ENCODE results near the gene VSIG4.

The VSIG4 gene

DNA sequence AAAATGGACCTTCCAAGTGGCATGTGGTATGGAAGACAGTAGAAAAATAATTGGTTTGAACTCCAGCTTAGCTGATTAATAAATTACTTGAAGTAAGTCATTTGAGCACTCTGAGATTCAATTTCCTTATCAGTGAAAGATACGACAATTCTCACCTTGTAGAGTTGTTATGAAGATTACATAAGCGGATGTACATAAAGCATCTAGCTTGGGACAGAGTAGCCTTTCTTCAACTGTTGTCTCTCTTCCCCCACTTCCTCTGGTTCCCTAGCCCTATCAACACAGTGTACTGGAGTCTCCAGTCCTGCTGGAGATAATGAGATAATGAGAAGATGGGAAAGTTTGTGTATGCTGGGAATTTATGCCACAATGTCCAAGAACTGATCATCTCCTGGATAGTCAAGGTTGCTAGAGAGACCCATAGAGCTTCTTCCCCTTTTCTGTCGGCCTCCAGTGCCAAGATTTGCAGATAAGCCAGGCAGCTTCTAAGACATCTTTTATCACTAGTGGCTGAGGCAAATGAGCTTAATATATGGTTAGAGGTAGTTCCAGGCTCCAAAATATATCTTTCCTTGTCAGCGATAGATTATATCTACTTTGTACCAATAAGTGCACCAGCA lies 33.9 kb downstream of the VSIG4 start:
- H3K4me1 ChIP-seq (ENCODE audit: insufficient read depth, low read length) = no peaks in the 10 kb centered on the region
- no peak overlapping the region for H3K27ac ChIP-seq (ENCODE audit: low read depth, low read length)
- H3K4me3 ChIP-seq (ENCODE audit: low read length) = no peak overlapping the region
- no peaks in the 10 kb centered on the region for H3K36me3 ChIP-seq (ENCODE audit: insufficient read depth, low read length)
- H3K27me3 ChIP-seq (ENCODE audit: insufficient read depth, low read length) = no peaks in the 10 kb centered on the region
- 100% methylated on average over 2 of the region's 4 CpGs for WGBS
- no peak overlapping the region for H3K9ac ChIP-seq (ENCODE audit: low read depth, low read length)
- no peaks in the 10 kb centered on the region for H3K9me3 ChIP-seq (ENCODE audit: insufficient read depth, low read depth, low read length)

GRCh38 chrX:66004928-66005829 lies 34.7 kb downstream of the VSIG4 start:
- Histone ChIP-seq H3K27ac (ENCODE audit: low read depth, low read length) (no peak overlapping the region), H3K9me3 (ENCODE audit: insufficient read depth, low read depth, low read length) (no peaks in the 10 kb centered on the region), H3K4me1 (ENCODE audit: insufficient read depth, low read length) (no peaks in the 10 kb centered on the region), H3K36me3 (ENCODE audit: insufficient read depth, low read length) (no peaks in the 10 kb centered on the region), H3K27me3 (ENCODE audit: insufficient read depth, low read length) (no peaks in the 10 kb centered on the region), H3K4me3 (ENCODE audit: low read length) (no peak overlapping the region), H3K9ac (ENCODE audit: low read depth, low read length) (no peak overlapping the region)
- 89% methylated on average over 1 of the region's 1 CpG for WGBS

DNA sequence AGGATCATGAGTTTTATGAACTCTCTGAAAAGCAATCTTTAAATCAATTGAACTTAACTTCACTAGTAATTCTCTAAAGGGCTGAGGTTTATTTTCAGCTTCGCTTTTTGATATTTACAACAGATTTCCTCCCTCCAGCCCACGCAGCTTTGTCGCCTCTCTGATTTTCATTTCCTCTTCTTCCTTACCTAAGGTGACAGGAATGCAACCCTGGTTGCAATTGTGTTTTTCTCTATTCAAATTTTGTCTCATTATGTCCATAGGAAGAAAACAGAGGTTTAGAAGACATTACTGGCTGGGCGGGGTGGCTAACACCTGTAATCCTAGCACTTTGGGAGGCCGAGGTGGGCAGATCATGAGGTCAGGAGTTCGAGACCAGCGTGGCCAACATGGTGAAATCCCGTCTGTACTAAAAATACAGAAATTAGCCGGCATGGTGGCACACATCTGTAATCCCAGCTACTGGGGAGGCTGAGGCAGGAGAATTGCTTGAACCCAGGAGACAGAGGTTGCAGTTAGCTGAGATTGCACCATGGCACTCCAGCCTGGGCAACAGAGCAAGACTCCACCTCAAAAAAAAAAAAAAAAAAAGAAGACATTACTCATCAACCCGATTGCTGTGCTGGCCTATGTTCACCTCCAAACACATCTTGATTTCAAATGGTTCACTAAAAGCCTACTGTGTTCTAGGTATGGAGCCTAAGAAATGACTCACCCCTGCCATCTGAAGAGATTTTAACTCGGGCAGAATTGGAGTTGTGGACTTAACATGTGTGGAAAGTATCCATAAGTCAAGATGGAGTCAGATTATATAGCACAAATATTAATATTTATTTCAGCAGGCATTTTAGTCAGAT lies 36.8 kb downstream of the VSIG4 start:
- no peaks in the 10 kb centered on the region for H3K4me1 ChIP-seq (ENCODE audit: insufficient read depth, low read length)
- H3K27ac ChIP-seq (ENCODE audit: low read depth, low read length) = no peak overlapping the region
- no peaks in the 10 kb centered on the region for H3K36me3 ChIP-seq (ENCODE audit: insufficient read depth, low read length)
- no peaks in the 10 kb centered on the region for H3K9me3 ChIP-seq (ENCODE audit: insufficient read depth, low read depth, low read length)
- H3K4me3 ChIP-seq (ENCODE audit: low read length) = no peak overlapping the region
- no peaks in the 10 kb centered on the region for H3K27me3 ChIP-seq (ENCODE audit: insufficient read depth, low read length)
- WGBS = 92% methylated on average over 10 of the region's 11 CpGs
- no peak overlapping the region for H3K9ac ChIP-seq (ENCODE audit: low read depth, low read length)

- Histone ChIP-seq H3K36me3 (ENCODE audit: insufficient read depth, low read length) (no peaks in the 10 kb centered on the region), H3K27me3 (ENCODE audit: insufficient read depth, low read length) (no peaks in the 10 kb centered on the region), H3K9ac (ENCODE audit: low read depth, low read length) (no peak overlapping the region), H3K4me3 (ENCODE audit: low read length) (no peak overlapping the region), H3K9me3 (ENCODE audit: insufficient read depth, low read depth, low read length) (no peaks in the 10 kb centered on the region), H3K4me1 (ENCODE audit: insufficient read depth, low read length) (no peaks in the 10 kb centered on the region), H3K27ac (ENCODE audit: low read depth, low read length) (no peak overlapping the region)
Observed at GRCh38 chrX:66001596-66001995, 38.3 kb downstream of the VSIG4 start.

- H3K9me3 ChIP-seq (ENCODE audit: insufficient read depth, low read depth, low read length) = no peaks in the 10 kb centered on the region
- no peak overlapping the region for H3K27ac ChIP-seq (ENCODE audit: low read depth, low read length)
- H3K36me3 ChIP-seq (ENCODE audit: insufficient read depth, low read length) = no peaks in the 10 kb centered on the region
- 96% methylated on average over 2 of the region's 3 CpGs for WGBS
- no peaks in the 10 kb centered on the region for H3K27me3 ChIP-seq (ENCODE audit: insufficient read depth, low read length)
- H3K9ac ChIP-seq (ENCODE audit: low read depth, low read length) = no peak overlapping the region
- no peaks in the 10 kb centered on the region for H3K4me1 ChIP-seq (ENCODE audit: insufficient read depth, low read length)
- H3K4me3 ChIP-seq (ENCODE audit: low read length) = no peak overlapping the region
Observed at GRCh38 chrX:66000628-66001272, 39.1 kb downstream of the VSIG4 start.

DNA sequence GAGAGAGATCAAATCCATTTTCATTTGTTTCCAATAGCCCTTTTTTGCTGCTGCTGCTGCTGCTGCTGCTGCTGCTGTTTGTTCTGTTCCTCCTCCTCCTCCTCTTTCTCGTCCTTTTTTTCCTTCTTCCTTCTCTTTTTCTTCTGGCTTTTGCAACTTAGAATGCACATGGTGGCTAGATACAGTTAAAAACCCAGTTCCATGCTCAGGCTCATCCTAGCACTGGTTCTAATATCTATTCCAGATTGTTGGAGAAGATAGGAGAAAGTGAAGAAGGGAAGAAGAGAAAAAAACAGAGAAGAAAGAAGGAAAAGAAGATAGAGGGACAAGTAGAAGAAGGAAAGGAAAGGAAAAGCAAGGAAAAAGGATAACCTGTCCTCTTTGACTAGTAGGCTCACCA lies 39.7 kb downstream of the VSIG4 start:
- Histone ChIP-seq H3K36me3 (ENCODE audit: insufficient read depth, low read length) (no peaks in the 10 kb centered on the region), H3K4me3 (ENCODE audit: low read length) (no peak overlapping the region), H3K4me1 (ENCODE audit: insufficient read depth, low read length) (no peaks in the 10 kb centered on the region), H3K9me3 (ENCODE audit: insufficient read depth, low read depth, low read length) (no peaks in the 10 kb centered on the region), H3K27ac (ENCODE audit: low read depth, low read length) (no peak overlapping the region), H3K9ac (ENCODE audit: low read depth, low read length) (no peak overlapping the region), H3K27me3 (ENCODE audit: insufficient read depth, low read length) (no peaks in the 10 kb centered on the region)
- WGBS = 82% methylated on average over 1 of the region's 1 CpG

DNA sequence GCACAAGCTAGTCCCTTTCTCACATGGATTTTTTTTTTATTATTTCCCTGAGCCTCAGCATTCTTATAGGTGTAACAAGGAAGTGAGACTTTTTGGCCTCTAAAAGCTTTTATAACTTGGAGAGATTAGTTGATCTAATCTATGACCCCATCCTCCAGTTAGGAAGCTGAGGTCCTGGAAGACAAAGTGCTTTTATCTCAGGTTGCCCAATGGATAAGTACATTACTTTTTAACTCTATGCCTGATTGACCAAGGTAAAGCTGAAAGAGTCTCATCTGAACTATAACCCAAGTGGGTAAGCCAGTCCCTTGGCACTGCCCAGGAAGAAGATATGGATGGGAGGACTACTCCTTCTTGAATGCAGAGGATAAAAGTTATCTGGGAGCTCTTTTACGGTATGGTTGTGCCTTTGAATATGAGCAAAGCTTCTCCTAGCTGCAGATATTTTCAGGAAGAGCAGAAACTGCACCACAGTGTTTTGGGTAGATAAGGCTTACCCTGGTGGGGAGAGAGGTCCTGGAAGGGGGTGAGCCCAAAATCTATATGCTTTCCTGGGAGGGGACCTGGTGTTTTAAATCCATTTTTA lies 40.2 kb downstream of the VSIG4 start:
- H3K4me3 ChIP-seq (ENCODE audit: low read length) = no peak overlapping the region
- WGBS = 76% methylated on average over 1 of the region's 1 CpG
- H3K27ac ChIP-seq (ENCODE audit: low read depth, low read length) = no peak overlapping the region
- no peaks in the 10 kb centered on the region for H3K4me1 ChIP-seq (ENCODE audit: insufficient read depth, low read length)
- H3K9me3 ChIP-seq (ENCODE audit: insufficient read depth, low read depth, low read length) = no peaks in the 10 kb centered on the region
- no peaks in the 10 kb centered on the region for H3K27me3 ChIP-seq (ENCODE audit: insufficient read depth, low read length)
- no peaks in the 10 kb centered on the region for H3K36me3 ChIP-seq (ENCODE audit: insufficient read depth, low read length)
- H3K9ac ChIP-seq (ENCODE audit: low read depth, low read length) = no peak overlapping the region

DNA sequence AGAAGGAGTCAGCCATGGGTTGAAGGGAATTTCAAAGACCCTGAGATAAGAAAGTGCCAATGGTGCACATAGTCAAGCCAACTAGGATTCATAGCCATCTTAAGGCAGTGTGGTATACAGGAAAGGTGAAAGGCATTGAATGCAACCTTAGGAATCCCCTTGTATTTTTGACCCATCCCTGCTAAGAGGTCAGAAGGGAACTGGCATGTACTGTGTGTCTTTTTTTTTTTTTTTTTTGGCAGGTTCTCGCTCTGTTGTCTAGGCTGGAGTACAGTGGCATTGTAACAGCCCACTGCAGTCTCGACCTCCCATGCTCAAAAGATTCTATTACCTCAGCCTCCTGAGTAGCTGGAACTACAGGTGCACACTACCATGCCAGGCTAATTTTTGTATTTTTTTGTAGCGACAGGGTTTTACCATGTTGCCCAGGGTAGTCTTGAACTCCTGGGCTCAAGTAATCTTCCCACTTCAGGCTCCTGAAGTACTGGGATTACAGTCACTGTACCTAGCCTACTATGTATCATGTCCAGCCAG lies 40.8 kb downstream of the VSIG4 start:
- Histone ChIP-seq H3K36me3 (ENCODE audit: insufficient read depth, low read length) (no peaks in the 10 kb centered on the region), H3K4me1 (ENCODE audit: insufficient read depth, low read length) (no peaks in the 10 kb centered on the region), H3K27me3 (ENCODE audit: insufficient read depth, low read length) (no peaks in the 10 kb centered on the region), H3K9me3 (ENCODE audit: insufficient read depth, low read depth, low read length) (no peaks in the 10 kb centered on the region), H3K27ac (ENCODE audit: low read depth, low read length) (no peak overlapping the region), H3K9ac (ENCODE audit: low read depth, low read length) (no peak overlapping the region), H3K4me3 (ENCODE audit: low read length) (no peak overlapping the region)
- 92% methylated on average over 3 of the region's 3 CpGs for WGBS

DNA sequence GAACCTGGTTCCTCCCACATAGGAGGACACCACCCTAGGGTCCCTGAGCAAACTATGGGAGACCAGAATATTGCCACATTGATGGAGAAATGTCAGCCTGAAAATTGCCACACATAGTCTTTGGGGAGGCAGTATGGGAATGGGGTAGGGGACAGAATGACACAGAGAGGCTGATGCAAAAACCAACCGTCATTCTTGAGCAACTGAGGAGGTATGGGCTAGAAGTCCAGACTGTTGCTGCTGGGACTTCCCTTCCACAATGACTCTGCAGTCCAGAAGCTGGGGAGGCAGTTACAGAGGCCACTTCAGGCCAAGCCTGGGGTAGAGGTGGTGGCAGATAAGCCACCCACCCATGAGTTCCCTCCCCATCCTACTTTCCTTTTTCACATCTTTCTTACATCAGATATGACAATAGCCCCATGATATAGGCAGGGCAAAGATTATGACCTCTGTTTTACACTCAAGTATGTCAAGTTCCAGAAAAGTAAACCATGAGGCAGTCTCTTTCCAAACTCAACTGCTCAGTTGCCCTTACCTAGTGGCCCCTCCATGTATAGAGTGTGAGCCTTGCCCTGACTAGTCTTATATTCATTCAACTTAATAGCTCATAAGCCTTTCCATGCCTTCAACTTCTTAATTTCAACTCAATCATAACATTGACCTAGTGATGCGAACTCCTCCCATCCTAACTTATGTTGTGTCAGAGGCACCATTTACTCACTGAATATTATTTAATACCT lies 41.7 kb downstream of the VSIG4 start:
- Histone ChIP-seq H3K4me3 (ENCODE audit: low read length) (no peak overlapping the region), H3K9ac (ENCODE audit: low read depth, low read length) (no peak overlapping the region), H3K27me3 (ENCODE audit: insufficient read depth, low read length) (no peaks in the 10 kb centered on the region), H3K27ac (ENCODE audit: low read depth, low read length) (no peak overlapping the region), H3K9me3 (ENCODE audit: insufficient read depth, low read depth, low read length) (no peaks in the 10 kb centered on the region), H3K4me1 (ENCODE audit: insufficient read depth, low read length) (no peaks in the 10 kb centered on the region), H3K36me3 (ENCODE audit: insufficient read depth, low read length) (no peaks in the 10 kb centered on the region)
- WGBS = 100% methylated on average over 2 of the region's 2 CpGs

Measured in HUES64 (cell line).